Naive thymus-derived CD4-positive, alpha-beta T cell (primary cell): ENCODE measurements around the gene PGBD5. TPM values are rescaled to one million over a fixed set of nuclear protein-coding genes. Genes with fewer than 3 reads are reported as not detected.

Experiments
- ATAC-seq: fragments of 150-1000 bp; cut with Tn5 transposase; 2 replicates; pipeline ENCODE4 v1.10.0; 2021; ENCODE audit warnings: mild to moderate bottlenecking, moderate library complexity
- CTCF ChIA-PET: fragments of 350-600 bp; sonication (Branson Sonifier 250); formaldehyde crosslinking; loops from one replicate; lab custom pipeline; 2021; ENCODE audit warnings: antibody characterized with exemption; lab: Charles Lee
- POLR2A ChIA-PET: fragments of 350-600 bp; sonication (Branson Sonifier 250); formaldehyde crosslinking; loops from one replicate; lab custom pipeline; 2021; ENCODE audit warnings: antibody characterized with exemption, inconsistent platforms; lab: Charles Lee
- DNase-seq, 9 donors: peaks; one replicate each; pipeline versions ENCODE4 v3.0.0 to v3.0.0-alpha.2; 2020 to 2022; ENCODE audit warnings: mixed read lengths in 1 of 9
- H3K27ac ChIP-seq: one replicate; pipeline ENCODE4 v1.7.0; 2013; ENCODE audit warnings: mild to moderate bottlenecking, low read depth, low read length, moderate library complexity
- H3K27me3 ChIP-seq, 2 donors: one replicate each; pipeline ENCODE4 v1.7.0; 2013; ENCODE audit warnings: low read length in 2 of 2, mild to moderate bottlenecking in 2 of 2, moderate library complexity in 2 of 2; ENCODE audit not compliant: control insufficient read depth in 2 of 2, insufficient read depth in 2 of 2
- H3K36me3 ChIP-seq, 3 experiments: 1 replicate in 2 of 3; 2 replicates in 1 of 3; pipeline ENCODE4 v1.7.0; 2013; ENCODE audit warnings: low read length in 3 of 3, mild to moderate bottlenecking in 3 of 3, moderate library complexity in 1 of 3; ENCODE audit not compliant: insufficient read depth in 3 of 3, control insufficient read depth in 2 of 3
- H3K4me1 ChIP-seq, 2 donors: one replicate each; pipeline ENCODE4 v1.7.0; 2013; ENCODE audit warnings: low read length in 2 of 2, mild to moderate bottlenecking in 2 of 2, moderate library complexity in 1 of 2; ENCODE audit not compliant: control insufficient read depth in 2 of 2, insufficient read depth in 2 of 2
- H3K4me3 ChIP-seq: 2 replicates; pipeline ENCODE4 v1.7.0; 2013; ENCODE audit warnings: mild to moderate bottlenecking, low read length
- H3K9me3 ChIP-seq, 3 experiments: 1 replicate in 2 of 3; 2 replicates in 1 of 3; pipeline ENCODE4 v1.7.0; 2013; ENCODE audit warnings: low read length in 3 of 3; ENCODE audit not compliant: control insufficient read depth in 2 of 3
- H3K27ac Mint-ChIP-seq, 9 donors: one replicate each; pipeline ENCODE4 v1.8.0; 2020 to 2022; ENCODE audit warnings: mixed read lengths in 9 of 9, mild to moderate bottlenecking in 8 of 9, moderate library complexity in 5 of 9, inconsistent platforms in 2 of 9
- H3K27me3 Mint-ChIP-seq, 5 donors: one replicate each; pipeline ENCODE4 v1.8.0; 2021 to 2022; ENCODE audit warnings: mixed read lengths in 5 of 5, mild to moderate bottlenecking in 1 of 5
- H3K36me3 Mint-ChIP-seq, 5 donors: one replicate each; pipeline ENCODE4 v1.8.0; 2020 to 2022; ENCODE audit warnings: mixed read lengths in 5 of 5, mild to moderate bottlenecking in 3 of 5, inconsistent platforms in 1 of 5
- H3K4me1 Mint-ChIP-seq, 7 donors: one replicate each; pipeline ENCODE4 v1.8.0; 2020 to 2022; ENCODE audit warnings: mixed read lengths in 7 of 7, mild to moderate bottlenecking in 3 of 7, inconsistent platforms in 1 of 7
- H3K4me3 Mint-ChIP-seq, 10 donors: one replicate each; pipeline ENCODE4 v1.8.0; 2020 to 2022; ENCODE audit warnings: mild to moderate bottlenecking in 10 of 10, mixed read lengths in 10 of 10, moderate library complexity in 6 of 10, inconsistent platforms in 2 of 10
- H3K9me3 Mint-ChIP-seq, 11 donors: one replicate each; pipeline ENCODE4 v1.8.0; 2020 to 2022; ENCODE audit warnings: mixed read lengths in 11 of 11, mild to moderate bottlenecking in 4 of 11, inconsistent platforms in 1 of 11, moderate library complexity in 1 of 11
- intact Hi-C, 2 donors: fragments of 100-400 bp; cut with micrococcal nuclease; formaldehyde crosslinking; loops; one replicate each; pipeline ENCODE4 v1.15.1; 2023
- polyA plus RNA-seq, 2 donors: library from polyadenylated mRNA; unstranded; fragments of 300-500 nt; fragmentation: Illumina TruSeq; gene quantifications; one replicate each; pipeline ENCODE4 v1.2.3, GENCODE V29; 2021
- total RNA-seq, 6 experiments: library from RNA in 5 of 6; stranded (reverse) in 5 of 6; gene quantifications; 1 replicate in 5 of 6; 2 replicates in 1 of 6; pipeline ENCODE4 v1.2.3 and lab custom pipeline; 2021 to 2026

Gene PGBD5
- total and polyA plus RNA-seq, 7 experiments from 2014 or later = 0.36 TPM; not detected in 6

- no peak for ATAC-seq
- POLR2A ChIA-PET = no interaction called here
- Mint-ChIP-seq H3K27ac (no peak overlapping the region), H3K4me3 (no peak overlapping the region), H3K4me1 (no peaks in the 10 kb centered on the region), H3K36me3 (peaks cover 0 to 7% (median 0%) of the 10 kb centered on the region in 5 donors), H3K27me3 (peaks cover 0 to 28% (median 15%) of the 10 kb centered on the region in 5 donors), H3K9me3 (peaks cover 6 to 22% (median 11%) of the 10 kb centered on the region in 11 donors)
- Histone ChIP-seq H3K36me3 (no peaks in the 10 kb centered on the region), H3K27ac (no peak overlapping the region), H3K4me1 (no peaks in the 10 kb centered on the region), H3K4me3 (no peak overlapping the region), H3K9me3 (peaks cover 0 to 8% (median 0%) of the 10 kb centered on the region in 3 experiments), H3K27me3 (no peaks in the 10 kb centered on the region)
- CTCF ChIA-PET = no interaction called here
- intact Hi-C loops = no loop called here
- no peak for DNase-seq
These were observed 42.7 kb downstream of the PGBD5 start for GRCh38 chr1:230383425-230383824.

- Histone ChIP-seq H3K9me3 (peaks cover 0 to 8% (median 0%) of the 10 kb centered on the region in 3 experiments), H3K4me3 (no peak overlapping the region), H3K4me1 (no peaks in the 10 kb centered on the region), H3K27me3 (no peaks in the 10 kb centered on the region), H3K27ac (no peak overlapping the region), H3K36me3 (no peaks in the 10 kb centered on the region)
- no peak overlapping the region for H3K4me3 Mint-ChIP-seq
- peaks cover 0 to 21% (median 15%) of the 10 kb centered on the region in 5 donors for H3K27me3 Mint-ChIP-seq
- H3K27ac Mint-ChIP-seq = no peak overlapping the region
- ChIA-PET POLR2A (no interaction called here), CTCF (no interaction called here)
- H3K9me3 Mint-ChIP-seq = peaks cover 6 to 23% (median 11%) of the 10 kb centered on the region in 11 donors
- DNase-seq = no peak
- intact Hi-C loops = no loop called here
- H3K36me3 Mint-ChIP-seq = peaks cover 0 to 7% (median 0%) of the 10 kb centered on the region in 5 donors
- no peaks in the 10 kb centered on the region for H3K4me1 Mint-ChIP-seq
- no peak for ATAC-seq
These were observed 44.1 kb downstream of the PGBD5 start for GRCh38 chr1:230382001-230382491.

- Mint-ChIP-seq H3K4me1 (no peaks in the 10 kb centered on the region), H3K4me3 (no peak overlapping the region), H3K27me3 (peaks cover 0 to 19% (median 15%) of the 10 kb centered on the region in 5 donors), H3K9me3 (peaks cover 6 to 23% (median 11%) of the 10 kb centered on the region in 11 donors), H3K36me3 (peaks cover 0 to 7% (median 0%) of the 10 kb centered on the region in 5 donors), H3K27ac (no peak overlapping the region)
- ChIA-PET CTCF (no interaction called here), POLR2A (no interaction called here)
- intact Hi-C loops = no loop called here
- no peak overlapping the region for H3K27ac ChIP-seq
- no peaks in the 10 kb centered on the region for H3K4me1 ChIP-seq
- DNase-seq (no peak), ATAC-seq (no peak)
- no peaks in the 10 kb centered on the region for H3K36me3 ChIP-seq
- H3K27me3 ChIP-seq = no peaks in the 10 kb centered on the region
- H3K9me3 ChIP-seq = peaks cover 0 to 8% (median 0%) of the 10 kb centered on the region in 3 experiments
- no peak overlapping the region for H3K4me3 ChIP-seq
These were observed 44.5 kb downstream of the PGBD5 start for GRCh38 chr1:230381585-230381984.

GRCh38 chr1:230381049-230381467 lies 45.1 kb downstream of the PGBD5 start:
- CTCF ChIA-PET = no interaction called here
- Mint-ChIP-seq H3K27ac (no peak overlapping the region), H3K4me1 (no peaks in the 10 kb centered on the region), H3K36me3 (peaks cover 0 to 7% (median 0%) of the 10 kb centered on the region in 5 donors), H3K4me3 (no peak overlapping the region), H3K27me3 (peaks cover 0 to 19% (median 15%) of the 10 kb centered on the region in 5 donors), H3K9me3 (peaks cover 6 to 23% (median 11%) of the 10 kb centered on the region in 11 donors)
- no peak overlapping the region for H3K4me3 ChIP-seq
- DNase-seq (no peak), ATAC-seq (no peak)
- POLR2A ChIA-PET = no interaction called here
- no peaks in the 10 kb centered on the region for H3K4me1 ChIP-seq
- peaks cover 0 to 8% (median 0%) of the 10 kb centered on the region in 3 experiments for H3K9me3 ChIP-seq
- H3K36me3 ChIP-seq = no peaks in the 10 kb centered on the region
- no peaks in the 10 kb centered on the region for H3K27me3 ChIP-seq
- intact Hi-C loops = no loop called here
- no peak overlapping the region for H3K27ac ChIP-seq

- Histone ChIP-seq H3K4me3 (no peak overlapping the region), H3K9me3 (peaks cover 0 to 8% (median 0%) of the 10 kb centered on the region in 3 experiments), H3K36me3 (no peaks in the 10 kb centered on the region), H3K27me3 (no peaks in the 10 kb centered on the region), H3K4me1 (no peaks in the 10 kb centered on the region), H3K27ac (no peak overlapping the region)
- Mint-ChIP-seq H3K27me3 (peaks cover 0 to 19% (median 15%) of the 10 kb centered on the region in 5 donors), H3K36me3 (peaks cover 0 to 7% (median 0%) of the 10 kb centered on the region in 5 donors), H3K9me3 (peaks cover 6 to 23% (median 11%) of the 10 kb centered on the region in 11 donors), H3K4me1 (no peaks in the 10 kb centered on the region), H3K4me3 (no peak overlapping the region), H3K27ac (no peak overlapping the region)
- ChIA-PET POLR2A (no interaction called here), CTCF (no interaction called here)
- intact Hi-C loops = no loop called here
- DNase-seq = no peak
- ATAC-seq = no peak
These were observed 46.2 kb downstream of the PGBD5 start for GRCh38 chr1:230379928-230380327.

GRCh38 chr1:230379462-230379861 lies 46.7 kb downstream of the PGBD5 start:
- Mint-ChIP-seq H3K9me3 (peaks cover 6 to 23% (median 11%) of the 10 kb centered on the region in 11 donors), H3K4me1 (no peaks in the 10 kb centered on the region), H3K27ac (no peak overlapping the region), H3K36me3 (peaks cover 0 to 7% (median 0%) of the 10 kb centered on the region in 5 donors), H3K27me3 (peaks cover 0 to 22% (median 15%) of the 10 kb centered on the region in 5 donors), H3K4me3 (no peak overlapping the region)
- Histone ChIP-seq H3K4me3 (no peak overlapping the region), H3K4me1 (no peaks in the 10 kb centered on the region), H3K27ac (no peak overlapping the region), H3K9me3 (peaks cover 0 to 8% (median 0%) of the 10 kb centered on the region in 3 experiments), H3K36me3 (no peaks in the 10 kb centered on the region), H3K27me3 (no peaks in the 10 kb centered on the region)
- ChIA-PET POLR2A (no interaction called here), CTCF (no interaction called here)
- DNase-seq (no peak), ATAC-seq (no peak)
- intact Hi-C loops = no loop called here

- peaks cover 0 to 7% (median 0%) of the 10 kb centered on the region in 5 donors for H3K36me3 Mint-ChIP-seq
- CTCF ChIA-PET = no interaction called here
- no peak for ATAC-seq
- POLR2A ChIA-PET = no interaction called here
- intact Hi-C loops = no loop called here
- Histone ChIP-seq H3K9me3 (peaks cover 0 to 8% (median 0%) of the 10 kb centered on the region in 3 experiments), H3K27ac (no peak overlapping the region), H3K4me1 (no peaks in the 10 kb centered on the region), H3K4me3 (no peak overlapping the region), H3K27me3 (no peaks in the 10 kb centered on the region), H3K36me3 (no peaks in the 10 kb centered on the region)
- H3K27ac Mint-ChIP-seq = no peak overlapping the region
- DNase-seq = no peak
- no peak overlapping the region for H3K4me3 Mint-ChIP-seq
- H3K27me3 Mint-ChIP-seq = peaks cover 0 to 22% (median 15%) of the 10 kb centered on the region in 5 donors
- no peaks in the 10 kb centered on the region for H3K4me1 Mint-ChIP-seq
- peaks cover 6 to 23% (median 11%) of the 10 kb centered on the region in 11 donors for H3K9me3 Mint-ChIP-seq
These were observed 48.3 kb downstream of the PGBD5 start for GRCh38 chr1:230377851-230378250.
